ENCODE results near the gene TOX2. TPM values are rescaled to one million over a fixed set of nuclear protein-coding genes. Genes with fewer than 3 reads are reported as not detected.

The TOX2 gene
- total RNA-seq, 1 experiment from 2014 or later = 1.8 TPM

GRCh38 chr20:44017905-44018258 is 103.2 kb downstream of the TOX2 start:
- Histone ChIP-seq H3K4me3 (ENCODE audit: low read length) (no peak overlapping the region), H3K9ac (ENCODE audit: low read length) (no peak overlapping the region), H2AFZ (ENCODE audit: low read length) (peak overlapping the region; percentile 69; the same call in 1 of the 2 replicates), H3K79me2 (ENCODE audit: low read length) (no peaks in the 10 kb centered on the region), H3K9me3 (ENCODE audit: low read length) (no peaks in the 10 kb centered on the region), H3K36me3 (ENCODE audit: low read depth, low read length) (no peaks in the 10 kb centered on the region), H3F3A (ENCODE audit: low read length, unreplicated experiment) (no peaks in the 10 kb centered on the region), H3K27ac (ENCODE audit: low read length) (no peak overlapping the region), H3K9me2 (replicated peaks; ENCODE audit: low read length) (no peaks in the 10 kb centered on the region), H3K4me1 (ENCODE audit: insufficient read depth, low read length) (peaks cover 24% of the 10 kb centered on the region), H4K20me1 (ENCODE audit: low read length) (no peaks in the 10 kb centered on the region), H3K4me2 (ENCODE audit: low read length) (peak overlapping the region; percentile 76), H3K27me3 (ENCODE audit: low read length) (no peaks in the 10 kb centered on the region)
- DNase-seq (no peak), ATAC-seq (no peak)
- BruUV-seq (replicated peaks) = no TSS peak
- no peak for TF ChIP-seq EZH2 (IDR thresholded peaks at IDR 0.05; ENCODE audit: low read length, unreplicated experiment)
- no peak for TF ChIP-seq CTCF (conservative IDR thresholded peaks at IDR 0.05; ENCODE audit: low read depth, low read length)
- TF ChIP-seq EZH2phosphoT487 (IDR thresholded peaks at IDR 0.05; ENCODE audit: borderline replicate concordance, low read length) = no peak
- intact Hi-C loops (cut with micrococcal nuclease) = loop anchor here (2.0 kb wide), 1 partner anchor 75 kb away; no protein-coding TSS in a partner anchor
- ChIA-PET POLR2A (ENCODE audit: unreplicated experiment) (no interaction called here), CTCF (no interaction called here)

- DNase-seq (peak; percentile 97), ATAC-seq (peak; percentile 94)
- Histone ChIP-seq H3K4me1 (ENCODE audit: insufficient read depth, low read length) (peaks cover 24% of the 10 kb centered on the region), H3K27me3 (ENCODE audit: low read length) (no peaks in the 10 kb centered on the region), H3F3A (ENCODE audit: low read length, unreplicated experiment) (no peaks in the 10 kb centered on the region), H3K9me3 (ENCODE audit: low read length) (no peaks in the 10 kb centered on the region), H3K9ac (ENCODE audit: low read length) (no peak overlapping the region), H2AFZ (ENCODE audit: low read length) (peak overlapping the region; percentile 69), H3K36me3 (ENCODE audit: low read depth, low read length) (no peaks in the 10 kb centered on the region), H3K4me3 (ENCODE audit: low read length) (peak overlapping the region; percentile 42), H3K4me2 (ENCODE audit: low read length) (peak overlapping the region; percentile 76), H4K20me1 (ENCODE audit: low read length) (no peaks in the 10 kb centered on the region), H3K79me2 (ENCODE audit: low read length) (no peaks in the 10 kb centered on the region), H3K9me2 (replicated peaks; ENCODE audit: low read length) (no peaks in the 10 kb centered on the region), H3K27ac (ENCODE audit: low read length) (peak overlapping the region; percentile 32)
- BruUV-seq (replicated peaks) = no TSS peak
- POLR2A ChIA-PET (ENCODE audit: unreplicated experiment) = no interaction called here
- CTCF ChIA-PET = no interaction called here
- TF ChIP-seq CTCF (conservative IDR thresholded peaks at IDR 0.05; ENCODE audit: low read depth, low read length) = no peak
- TF ChIP-seq EZH2 (IDR thresholded peaks at IDR 0.05; ENCODE audit: low read length, unreplicated experiment) = no peak
- no peak for TF ChIP-seq EZH2phosphoT487 (IDR thresholded peaks at IDR 0.05; ENCODE audit: borderline replicate concordance, low read length)
- intact Hi-C loops (cut with micrococcal nuclease) = loop anchor here (2.0 kb wide), 1 partner anchor 76 kb away; no protein-coding TSS in a partner anchor
Measured at GRCh38 chr20:44018259-44018941, 103.7 kb downstream of the TOX2 start.

GRCh38 chr20:44018942-44019637 is 104.4 kb downstream of the TOX2 start:
- Histone ChIP-seq H3K9me3 (ENCODE audit: low read length) (no peaks in the 10 kb centered on the region), H3K4me3 (ENCODE audit: low read length) (peak overlapping the region; percentile 42; the same call in 1 of the 2 replicates), H3K79me2 (ENCODE audit: low read length) (no peaks in the 10 kb centered on the region), H3F3A (ENCODE audit: low read length, unreplicated experiment) (no peaks in the 10 kb centered on the region), H3K36me3 (ENCODE audit: low read depth, low read length) (no peaks in the 10 kb centered on the region), H3K9me2 (replicated peaks; ENCODE audit: low read length) (no peaks in the 10 kb centered on the region), H3K27ac (ENCODE audit: low read length) (no peak overlapping the region), H3K9ac (ENCODE audit: low read length) (no peak overlapping the region), H3K4me1 (ENCODE audit: insufficient read depth, low read length) (peaks cover 24% of the 10 kb centered on the region), H4K20me1 (ENCODE audit: low read length) (no peaks in the 10 kb centered on the region), H3K27me3 (ENCODE audit: low read length) (no peaks in the 10 kb centered on the region), H3K4me2 (ENCODE audit: low read length) (peak overlapping the region; percentile 76), H2AFZ (ENCODE audit: low read length) (peak overlapping the region; percentile 69)
- BruUV-seq (replicated peaks) = no TSS peak
- no peak for TF ChIP-seq CTCF (conservative IDR thresholded peaks at IDR 0.05; ENCODE audit: low read depth, low read length)
- no peak for TF ChIP-seq EZH2 (IDR thresholded peaks at IDR 0.05; ENCODE audit: low read length, unreplicated experiment)
- TF ChIP-seq EZH2phosphoT487 (IDR thresholded peaks at IDR 0.05; ENCODE audit: borderline replicate concordance, low read length) = no peak
- DNase-seq (no peak), ATAC-seq (no peak)
- intact Hi-C loops (cut with micrococcal nuclease) = loop anchor here (2.0 kb wide), 1 partner anchor 76 kb away; no protein-coding TSS in a partner anchor
- ChIA-PET CTCF (no interaction called here), POLR2A (ENCODE audit: unreplicated experiment) (no interaction called here)

Measured in PC-3 (cell line).